Dermis microvascular lymphatic vessel endothelial cell (primary cell): ENCODE data around the gene HIRA. TPM values are rescaled to one million over a fixed set of nuclear protein-coding genes. Genes with fewer than 3 reads are reported as not detected.
A peak's percentile ranks its signal among the peaks of the same experiment; 100 is the strongest.
"Not testable (repeated sequence)": the region's sequence is repeated elsewhere in the genome, so short reads cannot be mapped to it uniquely, and the experiment has no call there.

Source experiments
- DNase-seq, 2 donors: peaks; one replicate each; pipeline versions ENCODE4 v3.0.0 to v3.0.0-alpha.2; 2010; ENCODE audit warnings: low read depth in 2 of 2
- total RNA-seq: library from RNA; depleted of rRNA; stranded (reverse); fragments of >200 nt; gene quantifications from 2 replicates; pipeline ENCODE4 v1.2.1, GENCODE V29; 2014

HIRA gene
- total RNA-seq, 1 donor from 2014 or later: 14.8 TPM

GRCh38 chr22:19463491-19464469, 32.2 kb upstream of the HIRA start:
- DNase-seq: no peak

- no peak for DNase-seq
Measured at GRCh38 chr22:19463008-19463407, 31.5 kb upstream of the HIRA start.

GRCh38 chr22:19461506-19461905, 30.0 kb upstream of the HIRA start:
- no peak for DNase-seq

- no peak for DNase-seq
Measured at GRCh38 chr22:19460036-19460435, 28.5 kb upstream of the HIRA start.

- DNase-seq: no peak
Measured at GRCh38 chr22:19457828-19458428, 26.4 kb upstream of the HIRA start.

GRCh38 chr22:19456541-19456940, 25.0 kb upstream of the HIRA start:
- no peak for DNase-seq

- peak in 1 of 2 donors; percentile 50 for DNase-seq
Measured at GRCh38 chr22:19455585-19456370, 24.2 kb upstream of the HIRA start.

- no peak for DNase-seq
Measured at GRCh38 chr22:19455033-19455432, 23.5 kb upstream of the HIRA start.

GRCh38 chr22:19454156-19454555, 22.6 kb upstream of the HIRA start:
- no peak for DNase-seq

- DNase-seq: no peak
Measured at GRCh38 chr22:19453718-19454117, 22.2 kb upstream of the HIRA start.

- DNase-seq: no peak
Measured at GRCh38 chr22:19451570-19451969, 20.0 kb upstream of the HIRA start.

- DNase-seq: no peak
Measured at GRCh38 chr22:19450363-19451175, 19.0 kb upstream of the HIRA start.

- DNase-seq: no peak
Measured at GRCh38 chr22:19449422-19449767, 17.9 kb upstream of the HIRA start.

- no peak for DNase-seq
Measured at GRCh38 chr22:19448739-19449421, 17.3 kb upstream of the HIRA start.

- DNase-seq: peak in 1 of 2 donors; percentile 24
Measured at GRCh38 chr22:19448076-19448607, 16.6 kb upstream of the HIRA start.

GRCh38 chr22:19447330-19448075, 16.0 kb upstream of the HIRA start, which contains the start of gene C22orf39:
C22orf39 (minus strand) TSS chr22:19447711; CDS start chr22:19447688, 23 bp downstream.
- DNase-seq: peak; percentile 82 to 96

- peak in 1 of 2 donors; percentile 33 for DNase-seq
Measured at GRCh38 chr22:19446603-19447329, 15.2 kb upstream of the HIRA start.

GRCh38 chr22:19445279-19445982, 13.9 kb upstream of the HIRA start:
- DNase-seq: not testable (repeated sequence)
